HG02571 (cell line): ENCODE measurements around the gene MAN2A1.

Experiments used
- ATAC-seq: cut with Tn5 transposase; IDR thresholded peaks from one replicate; pipeline ENCODE4 v1.9.1; 2021; ENCODE audit warnings: mild to moderate bottlenecking, moderate library complexity; ENCODE audit not compliant: unreplicated experiment

MAN2A1 gene

GRCh38 chr5:109900461-109900860 lies 210.7 kb downstream of the MAN2A1 start:
- ATAC-seq: no peak

GRCh38 chr5:109900911-109901627 lies 211.3 kb downstream of the MAN2A1 start:
- ATAC-seq: no peak

- no peak for ATAC-seq
Observed at GRCh38 chr5:109901628-109901981, 211.9 kb downstream of the MAN2A1 start.

GRCh38 chr5:109903061-109903460 lies 213.3 kb downstream of the MAN2A1 start:
- ATAC-seq: no peak

GRCh38 chr5:109905906-109906305 lies 216.2 kb downstream of the MAN2A1 start:
- ATAC-seq: no peak

- ATAC-seq: no peak
Observed at GRCh38 chr5:109907189-109907588, 217.5 kb downstream of the MAN2A1 start.

GRCh38 chr5:109907731-109908130 lies 218.0 kb downstream of the MAN2A1 start:
- no peak for ATAC-seq

GRCh38 chr5:109908366-109908765 lies 218.6 kb downstream of the MAN2A1 start:
- no peak for ATAC-seq

GRCh38 chr5:109910874-109911273 lies 221.1 kb downstream of the MAN2A1 start:
- ATAC-seq: no peak

GRCh38 chr5:109911731-109912130 lies 222.0 kb downstream of the MAN2A1 start:
- no peak for ATAC-seq

GRCh38 chr5:109914906-109915305 lies 225.2 kb downstream of the MAN2A1 start:
- ATAC-seq: no peak

- no peak for ATAC-seq
Observed at GRCh38 chr5:109916481-109917153, 226.9 kb downstream of the MAN2A1 start.
